Astrocyte (in vitro differentiated cells and primary cell): ENCODE measurements around the gene NOTCH4. TPM values are rescaled to one million over a fixed set of nuclear protein-coding genes. Genes with fewer than 3 reads are reported as not detected.

Experiments used
- DNase-seq: peaks from one replicate; pipeline ENCODE4 v3.0.0-alpha.2; 2010; ENCODE audit warnings: low read depth
- FAIRE-seq: peaks from 2 replicates; lab custom pipeline; 2011; peaks lifted over from hg19 to GRCh38; lab: Jason Lieb, UNC
- H2AFZ ChIP-seq: 2 replicates; pipeline ENCODE4 v1.6.0; 2012; ENCODE audit warnings: low read depth, low read length, inconsistent platforms
- H3K27ac ChIP-seq: 2 replicates; pipeline ENCODE4 v1.5.1; 2011; ENCODE audit warnings: low read depth, low read length, inconsistent platforms
- H3K27me3 ChIP-seq: 2 replicates; pipeline ENCODE4 v1.6.0; 2011; ENCODE audit warnings: low read length, inconsistent platforms; ENCODE audit not compliant: insufficient read depth
- H3K36me3 ChIP-seq: 2 replicates; pipeline ENCODE4 v1.5.1; 2011; ENCODE audit warnings: low read length, inconsistent platforms; ENCODE audit not compliant: insufficient read depth
- H3K4me1 ChIP-seq: 2 replicates; pipeline ENCODE4 v1.5.1; 2011; ENCODE audit warnings: low read length, inconsistent platforms; ENCODE audit not compliant: insufficient read depth
- H3K4me2 ChIP-seq: 2 replicates; pipeline ENCODE4 v1.6.0; 2012; ENCODE audit warnings: low read length, inconsistent platforms
- H3K4me3 ChIP-seq: 2 replicates; pipeline ENCODE4 v1.5.1; 2011; ENCODE audit warnings: low read depth, mild to moderate bottlenecking, low read length, inconsistent platforms; ENCODE audit not compliant: insufficient read depth
- H3K79me2 ChIP-seq: 2 replicates; pipeline ENCODE4 v1.6.0; 2012; ENCODE audit warnings: mild to moderate bottlenecking, low read length, inconsistent platforms; ENCODE audit not compliant: insufficient read depth
- H3K9ac ChIP-seq: 2 replicates; pipeline ENCODE4 v1.6.0; 2012; ENCODE audit warnings: mild to moderate bottlenecking, low read length, inconsistent platforms
- H3K9me3 ChIP-seq: 2 replicates; pipeline ENCODE4 v1.5.1; 2012; ENCODE audit warnings: low read depth, mild to moderate bottlenecking, low read length, inconsistent platforms; ENCODE audit not compliant: insufficient read depth
- H4K20me1 ChIP-seq: 2 replicates; pipeline ENCODE4 v1.6.0; 2012; ENCODE audit warnings: low read length, inconsistent platforms; ENCODE audit not compliant: insufficient read depth
- H3K27ac Mint-ChIP-seq: one replicate; pipeline ENCODE4 v1.8.0; 2021; ENCODE audit warnings: mild to moderate bottlenecking, mixed read lengths; ENCODE audit not compliant: unreplicated experiment
- H3K27me3 Mint-ChIP-seq: one replicate; pipeline ENCODE4 v1.8.0; 2021; ENCODE audit warnings: low read depth, mixed read lengths; ENCODE audit not compliant: unreplicated experiment
- H3K36me3 Mint-ChIP-seq: one replicate; pipeline ENCODE4 v1.8.0; 2021; ENCODE audit warnings: low read depth, mixed read lengths; ENCODE audit not compliant: unreplicated experiment
- H3K4me1 Mint-ChIP-seq: one replicate; pipeline ENCODE4 v1.8.0; 2021; ENCODE audit warnings: low read depth, mixed read lengths; ENCODE audit not compliant: unreplicated experiment
- H3K4me3 Mint-ChIP-seq: one replicate; pipeline ENCODE4 v1.8.0; 2021; ENCODE audit warnings: mild to moderate bottlenecking, moderate library complexity, mixed read lengths; ENCODE audit not compliant: unreplicated experiment
- H3K9me3 Mint-ChIP-seq: one replicate; pipeline ENCODE4 v1.8.0; 2021; ENCODE audit warnings: mild to moderate bottlenecking, mixed read lengths; ENCODE audit not compliant: unreplicated experiment
- EZH2 ChIP-seq: IDR thresholded peaks from 2 replicates; pipeline ENCODE4 v1.6.1; 2012; ENCODE audit warnings: mild to moderate bottlenecking, low read length, inconsistent platforms; ENCODE audit not compliant: insufficient read depth
- total RNA-seq: library from RNA; stranded (reverse); gene quantifications from 2 replicates; pipeline ENCODE4 v1.2.1, GENCODE V29; 2021
- TF ChIP-seq, protein P1 (sequence below): IDR thresholded peaks from 2 replicates; pipeline ENCODE4 v1.5.1; 2011; ENCODE audit warnings: low read depth, mild to moderate bottlenecking, inconsistent platforms, low read length, moderate library complexity; ENCODE audit not compliant: insufficient read depth

Gene NOTCH4
- total RNA-seq, 1 donor from 2014 or later = 0.57 TPM

DNA sequence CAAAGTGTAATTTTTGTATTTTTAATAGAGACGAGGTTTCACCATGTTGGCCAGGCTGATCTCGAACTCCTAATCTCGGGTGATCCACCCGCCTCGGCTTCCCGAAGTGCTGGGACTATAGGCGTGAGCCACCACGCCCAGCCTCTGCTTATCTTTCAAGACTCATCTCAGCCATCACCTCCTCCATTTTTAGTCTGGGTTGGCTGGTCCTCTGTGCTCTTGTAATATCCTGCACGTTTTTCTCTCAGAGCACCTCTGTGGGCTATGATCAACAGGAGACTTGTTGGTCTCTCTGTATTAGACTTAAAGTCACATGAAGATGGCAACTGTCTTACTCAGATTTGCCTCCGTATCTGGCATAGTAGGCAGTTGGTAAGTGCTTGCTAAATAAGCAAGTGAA is 7.6 kb downstream of the NOTCH4 start:
- no peaks in the 10 kb centered on the region for H4K20me1 ChIP-seq
- no peaks in the 10 kb centered on the region for H3K79me2 ChIP-seq
- no peak overlapping the region for H3K27ac Mint-ChIP-seq
- no peaks in the 10 kb centered on the region for H3K9me3 Mint-ChIP-seq
- no peaks in the 10 kb centered on the region for H3K4me1 ChIP-seq
- no peak for DNase-seq
- no peak for TF ChIP-seq EZH2
- TF ChIP-seq, protein P1, sequence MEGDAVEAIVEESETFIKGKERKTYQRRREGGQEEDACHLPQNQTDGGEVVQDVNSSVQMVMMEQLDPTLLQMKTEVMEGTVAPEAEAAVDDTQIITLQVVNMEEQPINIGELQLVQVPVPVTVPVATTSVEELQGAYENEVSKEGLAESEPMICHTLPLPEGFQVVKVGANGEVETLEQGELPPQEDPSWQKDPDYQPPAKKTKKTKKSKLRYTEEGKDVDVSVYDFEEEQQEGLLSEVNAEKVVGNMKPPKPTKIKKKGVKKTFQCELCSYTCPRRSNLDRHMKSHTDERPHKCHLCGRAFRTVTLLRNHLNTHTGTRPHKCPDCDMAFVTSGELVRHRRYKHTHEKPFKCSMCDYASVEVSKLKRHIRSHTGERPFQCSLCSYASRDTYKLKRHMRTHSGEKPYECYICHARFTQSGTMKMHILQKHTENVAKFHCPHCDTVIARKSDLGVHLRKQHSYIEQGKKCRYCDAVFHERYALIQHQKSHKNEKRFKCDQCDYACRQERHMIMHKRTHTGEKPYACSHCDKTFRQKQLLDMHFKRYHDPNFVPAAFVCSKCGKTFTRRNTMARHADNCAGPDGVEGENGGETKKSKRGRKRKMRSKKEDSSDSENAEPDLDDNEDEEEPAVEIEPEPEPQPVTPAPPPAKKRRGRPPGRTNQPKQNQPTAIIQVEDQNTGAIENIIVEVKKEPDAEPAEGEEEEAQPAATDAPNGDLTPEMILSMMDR = no peak
- peaks cover 3% of the 10 kb centered on the region for H3K27me3 ChIP-seq
- H3K4me3 Mint-ChIP-seq = no peak overlapping the region
- H2AFZ ChIP-seq = no peak overlapping the region
- H3K36me3 Mint-ChIP-seq = peaks cover 1% of the 10 kb centered on the region
- FAIRE-seq = no peak
- no peaks in the 10 kb centered on the region for H3K4me1 Mint-ChIP-seq
- H3K27ac ChIP-seq = no peak overlapping the region
- no peak overlapping the region for H3K4me3 ChIP-seq
- H3K4me2 ChIP-seq = no peak overlapping the region
- peaks cover 45% of the 10 kb centered on the region for H3K27me3 Mint-ChIP-seq
- H3K9ac ChIP-seq = no peak overlapping the region
- H3K9me3 ChIP-seq = no peaks in the 10 kb centered on the region
- no peaks in the 10 kb centered on the region for H3K36me3 ChIP-seq

DNA sequence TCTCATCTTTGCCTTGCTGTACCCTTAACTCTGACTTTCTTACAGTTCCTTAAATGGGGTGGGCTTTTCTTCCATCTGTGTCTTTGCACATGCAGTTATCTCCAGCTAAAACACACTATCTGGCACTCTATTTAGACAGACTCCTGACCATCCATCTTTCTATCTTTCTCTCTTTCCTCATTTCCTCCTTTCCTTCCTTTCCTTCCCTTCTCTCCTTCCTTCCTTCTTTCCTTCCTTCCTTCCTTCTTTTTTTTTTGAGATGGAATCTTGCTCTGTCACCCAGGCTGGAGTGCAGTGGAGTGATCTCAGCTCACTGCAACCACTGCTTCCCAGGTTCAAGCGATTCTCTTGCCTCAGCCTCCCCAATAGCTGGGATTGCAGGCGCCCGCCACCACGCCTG is 8.2 kb downstream of the NOTCH4 start:
- Histone ChIP-seq H3K36me3 (no peaks in the 10 kb centered on the region), H3K4me3 (no peak overlapping the region), H3K27me3 (peaks cover 3% of the 10 kb centered on the region), H4K20me1 (no peaks in the 10 kb centered on the region), H3K79me2 (no peaks in the 10 kb centered on the region), H2AFZ (no peak overlapping the region), H3K9me3 (no peaks in the 10 kb centered on the region), H3K4me2 (no peak overlapping the region), H3K27ac (no peak overlapping the region), H3K4me1 (no peaks in the 10 kb centered on the region), H3K9ac (no peak overlapping the region)
- FAIRE-seq (no peak), DNase-seq (no peak)
- peaks cover 39% of the 10 kb centered on the region for H3K27me3 Mint-ChIP-seq
- H3K27ac Mint-ChIP-seq = no peak overlapping the region
- H3K9me3 Mint-ChIP-seq = no peaks in the 10 kb centered on the region
- TF ChIP-seq EZH2 = no peak
- TF ChIP-seq, protein P1 = no peak
- no peak overlapping the region for H3K4me3 Mint-ChIP-seq
- H3K36me3 Mint-ChIP-seq = peaks cover 1% of the 10 kb centered on the region
- H3K4me1 Mint-ChIP-seq = no peaks in the 10 kb centered on the region

- H3K4me1 Mint-ChIP-seq = no peaks in the 10 kb centered on the region
Measured at GRCh38 chr6:32214126-32214525, 9.7 kb downstream of the NOTCH4 start.

More at GRCh38 chr6:32214126-32214525, 9.7 kb downstream of the NOTCH4 start:
- DNase-seq = no peak
- FAIRE-seq = no peak
- H3K4me3 Mint-ChIP-seq = no peak overlapping the region
- no peaks in the 10 kb centered on the region for H4K20me1 ChIP-seq
- H3K27ac Mint-ChIP-seq = no peak overlapping the region
- H3K9me3 ChIP-seq = no peaks in the 10 kb centered on the region
- peaks cover 3% of the 10 kb centered on the region for H3K27me3 ChIP-seq
- no peak for TF ChIP-seq EZH2
- TF ChIP-seq, protein P1 = no peak
- H3K4me2 ChIP-seq = no peak overlapping the region
- H3K4me3 ChIP-seq = no peak overlapping the region
- no peaks in the 10 kb centered on the region for H3K79me2 ChIP-seq
- peaks cover 32% of the 10 kb centered on the region for H3K27me3 Mint-ChIP-seq
- H3K9me3 Mint-ChIP-seq = no peaks in the 10 kb centered on the region
- H2AFZ ChIP-seq = no peak overlapping the region
- H3K4me1 ChIP-seq = no peaks in the 10 kb centered on the region
- no peak overlapping the region for H3K27ac ChIP-seq
- no peak overlapping the region for H3K9ac ChIP-seq
- no peaks in the 10 kb centered on the region for H3K36me3 ChIP-seq
- peaks cover 1% of the 10 kb centered on the region for H3K36me3 Mint-ChIP-seq
